RKO (cell line): ENCODE results near the gene C1orf105.

ENCODE experiments used
- DNase-seq: peaks from one replicate; pipeline ENCODE4 v3.0.0-alpha.2; 2016; ENCODE audit warnings: low spot score

Gene C1orf105

GRCh38 chr1:172460177-172460576 lies 39.7 kb downstream of the C1orf105 start:
- DNase-seq = no peak

DNA sequence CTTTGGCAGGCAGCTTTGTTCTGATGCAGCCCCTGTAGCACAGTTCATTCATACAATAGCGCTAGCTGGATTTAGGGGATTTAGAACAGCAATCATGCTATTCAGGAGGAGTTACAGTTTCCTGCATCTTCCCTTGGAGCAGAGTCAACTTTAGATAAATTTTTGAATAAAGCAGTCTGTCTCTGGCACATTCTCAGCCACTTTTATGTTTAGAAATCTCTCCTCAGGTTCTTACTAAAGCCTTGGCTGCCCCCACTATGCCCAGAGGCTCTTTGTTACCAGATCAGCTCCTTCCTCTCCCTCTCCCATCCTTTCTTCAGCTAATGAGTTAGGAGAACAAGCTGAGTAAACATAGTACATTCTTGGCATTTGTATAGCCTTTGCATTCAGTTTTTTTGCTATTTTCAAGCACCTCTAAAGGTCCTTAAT lies 40.4 kb downstream of the C1orf105 start:
- DNase-seq = no peak

- no peak for DNase-seq
Observed at GRCh38 chr1:172465617-172466016, 45.1 kb downstream of the C1orf105 start.

GRCh38 chr1:172466795-172467407 lies 46.4 kb downstream of the C1orf105 start:
- DNase-seq = no peak

- no peak for DNase-seq
Observed at GRCh38 chr1:172467446-172467845, 47.0 kb downstream of the C1orf105 start.

- DNase-seq = no peak
Observed at GRCh38 chr1:172468296-172468695, 47.8 kb downstream of the C1orf105 start.

DNA sequence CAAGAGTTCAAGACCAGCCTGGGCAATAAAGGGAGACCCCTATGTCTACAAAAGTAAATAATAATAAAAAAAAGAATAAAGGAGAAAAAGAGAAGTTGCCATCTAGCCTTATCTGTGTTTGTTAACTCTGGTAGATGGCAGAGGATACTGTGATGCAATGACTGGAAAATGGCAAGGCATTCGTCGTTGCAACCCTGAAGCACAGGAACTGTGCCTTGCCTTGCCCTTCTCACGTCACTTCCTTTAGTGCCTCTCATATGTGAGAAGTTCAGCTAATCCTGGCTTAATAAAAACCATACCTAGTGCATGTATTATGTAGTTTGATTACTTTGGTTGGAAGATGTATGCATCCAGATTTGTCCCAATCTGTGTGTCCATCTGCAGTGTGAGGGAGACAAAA lies 49.2 kb downstream of the C1orf105 start:
- no peak for DNase-seq

- DNase-seq = no peak
Observed at GRCh38 chr1:172470149-172470548, 49.7 kb downstream of the C1orf105 start.

DNA sequence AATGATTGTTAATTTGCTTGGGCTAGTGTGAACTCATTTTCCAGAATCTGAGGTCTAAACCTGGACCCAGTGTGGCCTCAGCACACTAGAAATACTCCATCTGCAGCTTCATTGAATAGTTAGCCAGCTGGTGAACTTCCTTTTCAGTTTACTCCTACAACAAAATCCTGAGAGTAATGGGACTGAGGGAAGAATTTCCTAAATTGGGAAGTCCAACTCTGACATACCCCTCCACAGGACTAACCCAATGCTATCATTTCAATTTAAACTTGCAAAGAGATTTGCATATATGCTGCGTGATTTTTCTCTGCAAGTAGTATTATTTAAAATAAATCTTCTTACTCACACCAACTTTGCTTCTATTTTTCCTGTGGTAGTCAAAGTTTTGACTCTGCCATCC lies 51.2 kb downstream of the C1orf105 start:
- DNase-seq = no peak

GRCh38 chr1:172472495-172472894 lies 52.0 kb downstream of the C1orf105 start:
- no peak for DNase-seq

GRCh38 chr1:172473302-172473701 lies 52.8 kb downstream of the C1orf105 start:
- DNase-seq = no peak

- DNase-seq = no peak
Observed at GRCh38 chr1:172473842-172474241, 53.4 kb downstream of the C1orf105 start.

GRCh38 chr1:172476218-172476811 lies 55.8 kb downstream of the C1orf105 start:
- DNase-seq = no peak

GRCh38 chr1:172477216-172477615 lies 56.7 kb downstream of the C1orf105 start:
- DNase-seq = no peak

GRCh38 chr1:172477741-172478140 lies 57.3 kb downstream of the C1orf105 start:
- no peak for DNase-seq

DNA sequence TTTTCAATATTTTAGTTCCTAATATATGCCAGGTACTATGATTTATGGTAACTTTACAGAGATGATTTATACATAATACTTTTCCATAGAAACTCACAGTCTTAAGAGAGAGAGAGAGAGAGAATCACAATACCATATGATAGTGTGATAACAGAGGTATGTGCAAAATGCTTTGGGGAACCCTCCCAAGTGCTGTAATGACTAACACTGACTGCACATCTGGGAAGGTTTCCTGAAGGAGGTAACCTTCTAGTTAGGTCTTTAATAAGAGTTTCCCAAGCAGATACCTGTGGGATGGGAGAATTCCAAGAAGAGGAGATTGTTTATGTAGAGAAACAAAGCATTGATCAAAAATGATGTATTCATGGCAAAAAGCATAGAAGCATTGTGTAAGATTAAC lies 58.0 kb downstream of the C1orf105 start:
- no peak for DNase-seq

DNA sequence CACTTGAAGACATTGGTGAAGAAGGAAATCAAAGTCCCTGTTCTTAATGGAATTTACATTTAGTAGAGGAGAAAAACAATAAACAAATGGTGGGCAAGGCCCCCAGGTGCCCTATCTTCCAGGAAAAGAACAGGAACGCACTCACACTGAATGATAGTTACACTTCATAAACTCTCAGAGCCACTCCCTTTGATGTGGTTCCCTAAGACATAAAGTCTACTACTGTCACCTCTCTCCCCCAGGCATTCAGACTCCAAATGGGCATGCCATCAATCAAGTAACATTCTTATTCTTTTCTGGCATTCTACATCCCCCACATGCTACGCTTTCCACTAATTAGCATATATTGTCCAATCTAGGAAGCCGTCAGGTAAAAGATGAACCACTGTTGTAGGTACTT lies 59.9 kb downstream of the C1orf105 start:
- no peak for DNase-seq

DNA sequence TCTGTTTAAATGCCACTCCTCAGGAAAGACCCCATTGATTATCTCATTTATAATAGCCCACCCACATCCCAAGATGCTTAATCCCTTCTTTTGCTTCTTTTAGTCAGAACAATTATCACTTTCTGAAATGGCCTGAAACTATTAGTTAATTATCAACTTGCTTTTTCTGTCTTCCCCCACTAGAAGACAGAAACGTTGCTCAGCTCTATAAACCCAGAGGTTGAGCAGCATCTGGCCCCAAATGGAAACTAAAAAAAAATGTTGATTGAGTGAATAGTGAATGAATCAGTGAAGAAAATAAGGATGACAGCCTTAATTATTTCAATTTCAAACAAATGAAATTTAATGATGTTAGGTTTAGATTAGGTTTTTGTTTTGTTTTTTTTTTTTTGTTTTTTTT lies 61.6 kb downstream of the C1orf105 start:
- no peak for DNase-seq

DNA sequence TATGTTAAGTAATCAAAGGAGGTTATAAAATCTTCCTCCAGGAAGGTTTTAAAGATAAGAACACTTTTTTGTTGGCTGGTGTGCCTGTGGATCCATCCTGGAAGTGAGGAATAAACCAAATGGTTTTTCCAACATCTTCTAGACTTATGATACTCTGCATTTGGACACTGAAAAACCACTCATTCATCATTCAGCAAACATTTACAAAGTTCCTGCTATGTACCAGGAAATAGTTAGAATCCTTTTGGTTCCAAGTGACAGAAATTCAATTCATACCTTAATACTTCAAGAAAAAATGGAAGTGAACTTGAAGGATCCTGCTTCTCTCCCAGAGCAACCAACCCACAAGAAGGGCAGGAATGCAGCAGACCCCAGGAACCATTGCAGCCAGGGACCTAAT lies 63.0 kb downstream of the C1orf105 start:
- DNase-seq = no peak

GRCh38 chr1:172484252-172484651 lies 63.8 kb downstream of the C1orf105 start:
- DNase-seq = no peak

- no peak for DNase-seq
Observed at GRCh38 chr1:172485626-172486025, 65.1 kb downstream of the C1orf105 start.

DNA sequence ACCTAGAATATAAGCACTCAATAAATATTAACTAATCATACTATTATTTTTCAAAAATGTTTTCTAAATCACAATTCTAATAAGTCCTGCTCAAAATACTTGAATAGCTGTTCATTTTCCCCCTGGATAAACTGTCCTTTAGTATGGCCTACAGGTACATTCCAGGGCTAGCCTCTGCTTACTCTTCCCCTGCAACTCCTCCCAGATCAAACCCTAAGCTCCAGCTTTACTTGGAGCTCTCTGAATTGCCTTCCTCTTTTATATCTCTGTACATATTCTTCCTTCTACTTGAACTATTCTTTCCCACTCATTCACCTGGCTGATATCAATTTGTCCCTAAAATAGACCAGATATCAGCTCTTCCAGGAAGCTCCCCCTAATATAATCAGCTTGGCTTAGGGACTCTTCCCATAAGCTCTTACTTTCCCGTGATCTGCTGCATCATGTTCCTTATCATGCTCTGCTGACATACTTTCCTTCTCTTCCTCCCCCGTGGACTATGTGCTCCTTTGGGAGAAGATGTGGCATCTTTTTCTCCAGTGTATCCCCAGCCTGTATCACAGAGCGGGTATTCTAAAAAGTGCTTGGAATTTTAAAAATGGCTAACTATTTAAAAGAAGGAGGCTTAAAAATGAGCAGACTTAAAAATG lies 66.4 kb downstream of the C1orf105 start:
- DNase-seq = no peak

- no peak for DNase-seq
Observed at GRCh38 chr1:172487550-172487949, 67.1 kb downstream of the C1orf105 start.

- DNase-seq = no peak
Observed at GRCh38 chr1:172488393-172488792, 67.9 kb downstream of the C1orf105 start.
